Trophoblast cell (in vitro differentiated cells and primary cell): ENCODE measurements around the gene CDH10.

Experiments
- DNase-seq, 2 donors: peaks; one replicate each; pipeline ENCODE4 v3.0.0-alpha.2; 2016
- H2AFZ ChIP-seq: 2 replicates; pipeline ENCODE4 v1.6.1; 2013; ENCODE audit warnings: low read length, moderate library complexity, mild to moderate bottlenecking; ENCODE audit not compliant: insufficient read depth, poor library complexity
- H2AK5ac ChIP-seq: 2 replicates; pipeline ENCODE4 v1.6.1; 2013; ENCODE audit warnings: mild to moderate bottlenecking, low read length
- H2BK120ac ChIP-seq: 2 replicates; pipeline ENCODE4 v1.6.1; 2013; ENCODE audit warnings: low read length, mild to moderate bottlenecking, moderate library complexity; ENCODE audit not compliant: insufficient read depth, poor library complexity
- H2BK12ac ChIP-seq: 2 replicates; pipeline ENCODE4 v1.6.1; 2013; ENCODE audit warnings: mild to moderate bottlenecking, low read length, moderate library complexity
- H2BK5ac ChIP-seq: 2 replicates; pipeline ENCODE4 v1.6.1; 2013; ENCODE audit warnings: low read length, low read depth, moderate library complexity, mild to moderate bottlenecking; ENCODE audit not compliant: poor library complexity
- H3K14ac ChIP-seq: 2 replicates; pipeline ENCODE4 v1.6.1; 2013; ENCODE audit warnings: mild to moderate bottlenecking, low read length
- H3K18ac ChIP-seq: 2 replicates; pipeline ENCODE4 v1.6.1; 2013; ENCODE audit warnings: mild to moderate bottlenecking, low read length
- H3K23ac ChIP-seq: 2 replicates; pipeline ENCODE4 v1.6.1; 2013; ENCODE audit warnings: low read length
- H3K27ac ChIP-seq: 2 replicates; pipeline ENCODE4 v1.5.1; 2013; ENCODE audit warnings: low read depth, mild to moderate bottlenecking, inconsistent platforms, low read length, moderate library complexity
- H3K27me3 ChIP-seq: 2 replicates; pipeline ENCODE4 v1.6.1; 2013; ENCODE audit warnings: inconsistent platforms, mild to moderate bottlenecking, low read length, moderate library complexity; ENCODE audit not compliant: insufficient read depth
- H3K36me3 ChIP-seq, 2 experiments: 1 replicate in 1 of 2; 2 replicates in 1 of 2; pipeline ENCODE4 v1.6.1; 2013; ENCODE audit warnings: low read length in 2 of 2, mild to moderate bottlenecking in 2 of 2, moderate library complexity in 1 of 2; ENCODE audit not compliant: insufficient read depth in 2 of 2, control insufficient read depth in 1 of 2
- H3K4ac ChIP-seq: 2 replicates; pipeline ENCODE4 v1.6.1; 2013; ENCODE audit warnings: low read depth, mild to moderate bottlenecking, low read length, moderate library complexity
- H3K4me1 ChIP-seq, 2 experiments: 1 replicate in 1 of 2; 2 replicates in 1 of 2; pipeline ENCODE4 v1.6.1; 2013; ENCODE audit warnings: low read length in 2 of 2, mild to moderate bottlenecking in 2 of 2, moderate library complexity in 1 of 2; ENCODE audit not compliant: insufficient read depth in 2 of 2, control insufficient read depth in 1 of 2
- H3K4me2 ChIP-seq: 2 replicates; pipeline ENCODE4 v1.6.1; 2013; ENCODE audit warnings: inconsistent platforms, mild to moderate bottlenecking, low read length, moderate library complexity
- H3K4me3 ChIP-seq: 2 replicates; pipeline ENCODE4 v1.5.1; 2013; ENCODE audit warnings: mild to moderate bottlenecking, low read depth, low read length, inconsistent platforms
- H3K79me1 ChIP-seq: one replicate; pipeline ENCODE4 v1.6.1; 2013; ENCODE audit warnings: low read length
- H3K79me2 ChIP-seq: 2 replicates; pipeline ENCODE4 v1.6.1; 2013; ENCODE audit warnings: low read length, mild to moderate bottlenecking; ENCODE audit not compliant: control insufficient read depth, insufficient read depth, poor library complexity
- H3K9ac ChIP-seq: 2 replicates; pipeline ENCODE4 v1.6.1; 2013; ENCODE audit warnings: mild to moderate bottlenecking, low read length
- H3K9me3 ChIP-seq: 2 replicates; pipeline ENCODE4 v1.6.1; 2013; ENCODE audit warnings: low read depth, mild to moderate bottlenecking, control low read depth, inconsistent platforms, low read length; ENCODE audit not compliant: insufficient read depth
- H4K12ac ChIP-seq: 2 replicates; pipeline ENCODE4 v1.6.1; 2013; ENCODE audit warnings: low read depth, mild to moderate bottlenecking, low read length, moderate library complexity
- H4K8ac ChIP-seq: 2 replicates; pipeline ENCODE4 v1.6.1; 2013; ENCODE audit warnings: low read depth, mild to moderate bottlenecking, low read length, moderate library complexity
- H4K91ac ChIP-seq: one replicate; pipeline ENCODE4 v1.6.1; 2013; ENCODE audit warnings: low read depth, mild to moderate bottlenecking, low read length, moderate library complexity
- WGBS: extraction: QIAGEN DNeasy Blood & Tissue Kit; methylation state at CpG from one replicate; pipeline ENCODE4 v1.1.7; 2013; ENCODE audit warnings: missing lambda C conversion rate; ENCODE audit not compliant: insufficient read length, insufficient coverage; ENCODE audit errors: extremely low coverage; 5-methylcytosine and 5-hydroxymethylcytosine counted together

The CDH10 gene

DNA sequence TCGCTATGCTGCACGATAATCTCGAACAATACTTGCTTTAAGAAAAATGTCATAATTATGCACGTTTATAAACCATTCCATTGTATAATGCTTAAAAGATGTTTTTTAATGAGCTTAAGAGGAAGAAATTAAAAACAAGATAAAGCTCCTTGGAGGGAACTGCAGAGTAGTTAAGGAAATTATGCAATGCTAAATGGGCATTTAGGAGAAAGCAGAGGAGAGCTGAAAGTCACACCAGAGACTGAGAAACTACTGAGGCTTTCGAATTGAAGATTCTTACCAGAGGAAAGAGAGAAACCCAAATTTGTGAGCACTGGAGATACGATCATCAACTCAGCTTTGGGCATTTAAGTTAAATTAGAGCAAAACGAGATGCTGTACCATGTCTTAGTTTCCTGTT, 119.4 kb downstream of the CDH10 start:
- Histone ChIP-seq H4K91ac (no peak overlapping the region), H2AK5ac (no peak overlapping the region), H3K4me3 (no peak overlapping the region), H3K4ac (no peak overlapping the region), H4K8ac (no peak overlapping the region), H2BK120ac (no peak overlapping the region), H3K14ac (no peak overlapping the region), H3K4me2 (no peak overlapping the region), H3K9me3 (no peaks in the 10 kb centered on the region), H3K27me3 (no peaks in the 10 kb centered on the region), H3K4me1 (no peaks in the 10 kb centered on the region), H3K18ac (no peak overlapping the region), H2BK5ac (no peak overlapping the region), H3K79me1 (no peaks in the 10 kb centered on the region), H3K36me3 (peaks cover 0 to 2% of the 10 kb centered on the region in 2 experiments), H3K27ac (no peak overlapping the region), H2BK12ac (no peak overlapping the region), H3K23ac (no peak overlapping the region), H2AFZ (no peak overlapping the region), H3K79me2 (no peaks in the 10 kb centered on the region), H3K9ac (no peak overlapping the region), H4K12ac (no peak overlapping the region)
- DNase-seq, result no peak
- WGBS, result no CpG with 5 or more reads among the region's 7 CpGs

DNA sequence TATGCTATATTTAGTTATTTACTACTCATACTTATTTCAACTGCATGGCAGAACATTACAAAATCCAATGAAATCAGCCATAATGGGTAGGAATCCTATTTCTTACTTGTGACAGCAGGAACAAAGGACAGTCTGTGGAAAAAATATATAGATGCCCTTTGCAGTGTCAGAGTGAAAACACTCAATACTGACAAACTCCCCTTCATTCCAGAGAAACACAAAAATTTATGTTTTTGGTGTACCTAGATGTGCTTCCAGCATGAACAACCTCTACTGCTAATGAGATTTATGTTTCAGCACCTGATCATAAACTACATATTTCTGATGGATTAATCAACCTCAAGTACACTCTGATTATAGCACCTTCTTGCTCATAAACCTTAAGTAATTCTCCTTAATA, 132.4 kb downstream of the CDH10 start:
- Histone ChIP-seq H3K79me1 (no peaks in the 10 kb centered on the region), H3K27ac (no peak overlapping the region), H3K27me3 (no peaks in the 10 kb centered on the region), H2AFZ (no peak overlapping the region), H3K9me3 (no peaks in the 10 kb centered on the region), H2BK12ac (no peak overlapping the region), H3K9ac (no peak overlapping the region), H3K14ac (no peak overlapping the region), H3K36me3 (no peaks in the 10 kb centered on the region), H3K18ac (no peak overlapping the region), H4K8ac (no peak overlapping the region), H3K79me2 (no peaks in the 10 kb centered on the region), H4K91ac (no peak overlapping the region), H3K4me3 (no peak overlapping the region), H2AK5ac (no peak overlapping the region), H3K4ac (no peak overlapping the region), H2BK120ac (no peak overlapping the region), H2BK5ac (no peak overlapping the region), H3K4me2 (no peak overlapping the region), H3K23ac (no peak overlapping the region), H4K12ac (no peak overlapping the region), H3K4me1 (no peaks in the 10 kb centered on the region)
- no peak for DNase-seq

DNA sequence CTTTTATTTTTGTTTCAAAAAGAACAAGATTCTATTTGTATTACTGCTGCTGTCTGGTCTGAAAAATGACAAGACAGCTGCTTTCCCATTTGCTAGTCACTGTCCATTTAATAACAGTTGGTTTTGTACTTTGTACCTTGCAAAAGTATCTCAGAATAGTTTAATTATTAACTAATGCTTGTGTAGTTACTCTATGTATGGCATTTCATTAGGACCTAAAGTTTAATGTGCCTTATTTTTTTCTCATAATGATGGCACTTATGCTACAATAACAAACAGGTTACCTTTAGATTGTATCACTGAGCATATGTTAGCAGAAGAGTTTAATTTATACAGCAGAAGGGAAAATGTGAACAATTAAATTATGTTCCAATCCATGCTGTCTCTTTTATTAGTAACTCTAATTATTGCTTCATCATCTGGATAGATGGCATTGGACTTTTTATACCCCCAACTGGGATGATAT, 134.2 kb downstream of the CDH10 start:
- Histone ChIP-seq H4K12ac (no peak overlapping the region), H3K36me3 (no peaks in the 10 kb centered on the region), H2BK12ac (no peak overlapping the region), H4K8ac (no peak overlapping the region), H3K27ac (no peak overlapping the region), H3K4ac (no peak overlapping the region), H3K27me3 (no peaks in the 10 kb centered on the region), H3K14ac (no peak overlapping the region), H3K4me2 (no peak overlapping the region), H3K79me2 (no peaks in the 10 kb centered on the region), H2AFZ (no peak overlapping the region), H3K4me1 (no peaks in the 10 kb centered on the region), H3K23ac (no peak overlapping the region), H3K18ac (no peak overlapping the region), H3K79me1 (no peaks in the 10 kb centered on the region), H2AK5ac (no peak overlapping the region), H2BK5ac (no peak overlapping the region), H3K9me3 (no peaks in the 10 kb centered on the region), H4K91ac (no peak overlapping the region), H3K4me3 (no peak overlapping the region), H2BK120ac (no peak overlapping the region), H3K9ac (no peak overlapping the region)
- no peak for DNase-seq

DNA sequence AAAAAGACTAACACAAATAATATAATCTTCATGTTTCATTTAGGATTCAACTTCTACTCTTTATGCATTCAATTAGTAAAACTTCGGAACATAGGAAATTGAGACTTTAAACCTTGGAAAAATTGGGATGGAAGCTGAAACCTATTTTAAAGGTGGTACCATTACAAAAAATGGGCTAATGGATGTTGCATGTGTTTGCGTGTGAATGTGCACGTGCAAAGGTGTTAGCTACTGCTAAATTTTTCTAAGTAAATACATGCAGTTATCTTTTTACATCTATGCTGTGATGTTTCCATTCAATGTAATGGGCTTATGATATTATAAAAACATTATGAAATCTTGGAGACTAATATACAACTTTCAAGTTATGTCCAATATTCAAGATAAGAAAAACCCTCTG, 134.8 kb downstream of the CDH10 start:
- Histone ChIP-seq H3K79me1 (no peaks in the 10 kb centered on the region), H2AK5ac (no peak overlapping the region), H2BK12ac (no peak overlapping the region), H3K4ac (no peak overlapping the region), H3K14ac (no peak overlapping the region), H3K23ac (no peak overlapping the region), H3K27me3 (no peaks in the 10 kb centered on the region), H3K4me1 (no peaks in the 10 kb centered on the region), H3K79me2 (no peaks in the 10 kb centered on the region), H3K9ac (no peak overlapping the region), H4K8ac (no peak overlapping the region), H3K36me3 (no peaks in the 10 kb centered on the region), H4K12ac (no peak overlapping the region), H3K18ac (no peak overlapping the region), H3K27ac (no peak overlapping the region), H2BK120ac (no peak overlapping the region), H2BK5ac (no peak overlapping the region), H3K4me2 (no peak overlapping the region), H4K91ac (no peak overlapping the region), H2AFZ (no peak overlapping the region), H3K9me3 (no peaks in the 10 kb centered on the region), H3K4me3 (no peak overlapping the region)
- WGBS, result no CpG with 5 or more reads among the region's 3 CpGs
- no peak for DNase-seq

DNA sequence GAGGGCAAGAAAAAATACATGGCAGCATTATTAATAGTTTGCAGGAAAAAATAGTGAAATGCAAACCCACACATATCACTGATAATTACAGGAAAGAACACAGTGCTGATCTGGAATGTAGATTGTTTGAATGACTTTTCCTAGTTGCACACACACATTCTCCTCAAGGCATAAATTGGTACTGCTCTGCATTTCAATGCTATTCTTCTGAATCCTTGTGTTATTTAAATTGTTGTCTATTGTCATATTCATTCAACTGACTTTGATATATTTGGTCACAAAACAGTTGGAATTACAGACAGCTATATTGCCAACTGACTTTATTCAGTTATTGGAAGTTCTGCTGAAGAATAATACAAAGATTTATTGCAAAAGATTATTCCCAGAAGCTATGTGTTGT, 139.5 kb downstream of the CDH10 start:
- no peak overlapping the region for H2AFZ ChIP-seq
- no peak overlapping the region for H3K4me2 ChIP-seq
- no peaks in the 10 kb centered on the region for H3K79me1 ChIP-seq
- H3K79me2 ChIP-seq, result no peaks in the 10 kb centered on the region
- peak in 1 of 2 donors; percentile 35 for DNase-seq
- H2BK120ac ChIP-seq, result no peak overlapping the region
- no peak overlapping the region for H3K23ac ChIP-seq
- no peak overlapping the region for H4K12ac ChIP-seq
- no peak overlapping the region for H3K27ac ChIP-seq
- no peak overlapping the region for H3K18ac ChIP-seq
- H2BK12ac ChIP-seq, result no peak overlapping the region
- no peaks in the 10 kb centered on the region for H3K4me1 ChIP-seq
- H3K4me3 ChIP-seq, result no peak overlapping the region
- H2AK5ac ChIP-seq, result no peak overlapping the region
- no peaks in the 10 kb centered on the region for H3K9me3 ChIP-seq
- no peak overlapping the region for H2BK5ac ChIP-seq
- no peaks in the 10 kb centered on the region for H3K36me3 ChIP-seq
- H3K14ac ChIP-seq, result no peak overlapping the region
- H3K4ac ChIP-seq, result no peak overlapping the region
- H4K91ac ChIP-seq, result no peak overlapping the region
- no peak overlapping the region for H4K8ac ChIP-seq
- no peak overlapping the region for H3K9ac ChIP-seq
- H3K27me3 ChIP-seq, result no peaks in the 10 kb centered on the region
